ENCODE results near the gene ANK3.

The ANK3 gene

DNA sequence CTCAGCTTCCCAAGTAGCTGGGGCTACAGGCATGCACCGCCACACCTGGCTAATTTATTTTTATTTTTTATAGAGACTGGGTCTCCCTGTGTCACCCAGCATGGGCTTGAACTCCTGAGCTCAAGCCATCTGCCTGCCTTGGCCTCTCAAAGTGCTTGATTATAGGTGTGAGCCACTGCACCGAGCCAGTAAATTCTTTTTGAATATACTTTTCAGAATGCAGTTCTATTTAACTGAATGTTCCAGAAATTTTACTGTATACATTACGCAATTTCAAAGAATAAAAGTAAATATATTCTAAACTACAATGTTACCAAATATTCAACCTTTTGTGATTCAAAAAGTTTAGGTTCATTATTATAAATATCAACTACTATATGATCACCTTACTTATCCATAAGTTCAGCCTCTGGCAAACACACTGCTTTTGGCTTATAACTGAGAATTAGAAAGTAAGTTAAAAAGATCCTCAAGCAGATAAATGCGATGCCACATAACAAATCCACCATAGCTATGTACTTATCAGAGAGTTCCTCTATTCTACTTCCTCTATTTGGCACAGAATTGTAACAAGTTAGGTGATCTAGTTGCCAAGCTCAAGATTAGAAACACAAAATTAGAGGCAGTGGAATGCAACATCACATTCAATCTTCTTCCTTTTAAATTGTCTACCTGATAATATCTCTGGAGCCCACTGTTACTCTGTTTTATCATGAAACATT is 118.2 kb downstream of the ANK3 start:
- no peak for DNase-seq (ENCODE audit: low spot score)
- TF ChIP-seq, protein P1, sequence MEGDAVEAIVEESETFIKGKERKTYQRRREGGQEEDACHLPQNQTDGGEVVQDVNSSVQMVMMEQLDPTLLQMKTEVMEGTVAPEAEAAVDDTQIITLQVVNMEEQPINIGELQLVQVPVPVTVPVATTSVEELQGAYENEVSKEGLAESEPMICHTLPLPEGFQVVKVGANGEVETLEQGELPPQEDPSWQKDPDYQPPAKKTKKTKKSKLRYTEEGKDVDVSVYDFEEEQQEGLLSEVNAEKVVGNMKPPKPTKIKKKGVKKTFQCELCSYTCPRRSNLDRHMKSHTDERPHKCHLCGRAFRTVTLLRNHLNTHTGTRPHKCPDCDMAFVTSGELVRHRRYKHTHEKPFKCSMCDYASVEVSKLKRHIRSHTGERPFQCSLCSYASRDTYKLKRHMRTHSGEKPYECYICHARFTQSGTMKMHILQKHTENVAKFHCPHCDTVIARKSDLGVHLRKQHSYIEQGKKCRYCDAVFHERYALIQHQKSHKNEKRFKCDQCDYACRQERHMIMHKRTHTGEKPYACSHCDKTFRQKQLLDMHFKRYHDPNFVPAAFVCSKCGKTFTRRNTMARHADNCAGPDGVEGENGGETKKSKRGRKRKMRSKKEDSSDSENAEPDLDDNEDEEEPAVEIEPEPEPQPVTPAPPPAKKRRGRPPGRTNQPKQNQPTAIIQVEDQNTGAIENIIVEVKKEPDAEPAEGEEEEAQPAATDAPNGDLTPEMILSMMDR (IDR thresholded peaks at IDR 0.05; ENCODE audit: extremely low read depth, insufficient read depth, missing control alignments), result no peak
- in situ Hi-C loops (cut with MboI; ENCODE audit: low pct_unique_long_range_greater_than_20kb, low sequenced_read_pairs, unreplicated experiment), result no loop called here

DNA sequence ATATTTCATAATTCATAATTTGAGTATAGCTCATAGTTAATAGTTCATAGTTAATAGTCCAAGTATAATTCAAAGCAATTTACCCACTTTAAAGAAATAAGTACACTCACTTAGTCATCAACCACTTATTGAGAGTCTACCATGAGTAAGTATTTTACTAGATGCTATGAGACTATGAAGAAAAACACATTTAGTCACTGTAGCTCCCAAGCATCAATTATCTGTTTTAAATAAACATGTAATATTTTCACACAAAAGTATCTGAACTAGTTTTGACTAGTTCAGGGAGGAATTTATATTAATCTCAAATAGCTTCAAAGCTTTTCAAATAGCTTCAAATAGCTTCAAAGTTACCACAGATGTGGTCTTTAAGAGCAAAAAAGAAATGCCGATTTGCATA is 119.2 kb downstream of the ANK3 start:
- TF ChIP-seq, protein P1 (IDR thresholded peaks at IDR 0.05; ENCODE audit: extremely low read depth, insufficient read depth, missing control alignments), result no peak
- in situ Hi-C loops (cut with MboI; ENCODE audit: low pct_unique_long_range_greater_than_20kb, low sequenced_read_pairs, unreplicated experiment), result no loop called here
- no peak for DNase-seq (ENCODE audit: low spot score)

DNA sequence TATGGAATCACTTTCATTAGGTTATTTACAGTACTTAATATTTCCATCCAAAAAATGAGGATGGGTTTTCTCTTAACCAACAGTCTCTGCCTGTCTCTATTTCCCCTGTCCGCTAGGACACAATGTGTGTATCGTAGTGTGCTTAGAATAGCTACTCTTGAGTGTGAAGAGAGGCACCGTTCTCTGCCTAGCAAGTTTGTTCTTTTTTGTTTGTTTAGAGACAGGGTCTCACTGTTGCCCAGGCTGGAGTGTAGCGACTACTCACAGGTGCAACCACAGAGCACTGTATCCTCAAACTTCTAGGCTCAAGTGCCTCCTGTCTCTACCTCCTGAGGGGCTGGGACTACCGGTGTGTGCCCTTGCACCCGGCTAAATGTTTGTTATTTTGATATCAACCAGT is 121.9 kb downstream of the ANK3 start:
- in situ Hi-C loops (cut with MboI; ENCODE audit: low pct_unique_long_range_greater_than_20kb, low sequenced_read_pairs, unreplicated experiment), result no loop called here
- no peak for DNase-seq (ENCODE audit: low spot score)
- TF ChIP-seq, protein P1 (IDR thresholded peaks at IDR 0.05; ENCODE audit: extremely low read depth, insufficient read depth, missing control alignments), result no peak

DNA sequence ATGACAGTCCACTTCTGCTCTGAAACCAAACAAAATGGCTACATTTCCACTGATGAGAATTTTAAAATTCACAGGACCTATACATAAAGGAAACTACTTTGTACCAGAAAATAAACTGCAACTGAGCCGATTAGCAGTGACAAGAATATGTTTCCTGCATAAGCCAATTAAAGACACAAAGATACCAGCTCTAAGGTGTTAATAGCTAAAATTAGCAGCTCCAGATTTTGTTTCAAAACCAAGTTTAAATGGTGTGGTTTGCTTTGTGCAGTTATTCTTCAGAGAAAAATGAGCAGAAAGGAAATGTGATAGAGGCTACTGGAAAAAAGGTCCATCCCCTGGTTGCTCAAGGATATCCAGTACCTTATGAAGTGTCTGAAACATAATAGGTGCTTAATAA is 123.2 kb downstream of the ANK3 start:
- DNase-seq (ENCODE audit: low spot score), result no peak
- TF ChIP-seq, protein P1 (IDR thresholded peaks at IDR 0.05; ENCODE audit: extremely low read depth, insufficient read depth, missing control alignments), result no peak
- in situ Hi-C loops (cut with MboI; ENCODE audit: low pct_unique_long_range_greater_than_20kb, low sequenced_read_pairs, unreplicated experiment), result no loop called here

DNA sequence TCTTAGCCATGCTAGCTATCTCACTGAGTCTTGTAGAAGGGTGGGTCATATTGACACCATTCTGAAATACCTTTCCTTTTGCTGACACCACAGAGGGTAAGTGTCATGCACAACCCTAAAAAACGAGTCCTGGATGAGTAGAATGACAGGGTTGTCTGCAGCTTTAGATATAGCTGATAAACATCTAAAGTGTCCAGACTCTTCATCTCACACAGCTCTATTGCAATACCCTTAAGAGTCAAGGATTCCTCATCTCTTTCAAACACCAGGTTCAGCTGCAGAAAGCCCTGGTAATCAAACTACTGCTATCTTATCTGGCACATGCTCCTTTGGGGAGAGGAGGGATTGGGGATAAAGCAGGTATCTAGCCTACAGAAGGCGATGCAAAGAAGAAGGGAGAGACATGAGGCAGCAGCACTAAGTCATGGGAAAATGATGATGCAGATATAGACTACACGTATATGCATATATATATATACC is 127.0 kb downstream of the ANK3 start:
- no peak for DNase-seq (ENCODE audit: low spot score)
- in situ Hi-C loops (cut with MboI; ENCODE audit: low pct_unique_long_range_greater_than_20kb, low sequenced_read_pairs, unreplicated experiment), result no loop called here
- TF ChIP-seq, protein P1 (IDR thresholded peaks at IDR 0.05; ENCODE audit: extremely low read depth, insufficient read depth, missing control alignments), result no peak

DNA sequence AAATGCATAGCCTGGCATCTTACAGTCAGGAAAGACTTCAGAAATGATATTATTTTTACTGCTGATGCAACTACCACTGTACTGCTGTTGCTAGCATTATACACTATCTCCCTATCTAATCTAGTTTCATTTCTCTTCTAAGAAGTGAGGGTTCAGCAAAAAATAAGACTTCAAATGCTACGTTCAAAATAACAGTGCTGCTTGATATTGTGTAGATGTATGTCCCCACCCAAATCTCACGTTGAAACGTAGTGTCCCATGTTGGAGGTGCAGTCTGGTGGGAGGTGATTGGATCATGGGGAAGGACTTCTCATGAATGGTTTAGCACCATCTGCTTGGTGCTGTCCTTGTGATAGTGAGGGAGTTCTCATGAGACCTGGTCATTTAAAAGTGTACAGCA is 129.4 kb downstream of the ANK3 start:
- TF ChIP-seq, protein P1 (IDR thresholded peaks at IDR 0.05; ENCODE audit: extremely low read depth, insufficient read depth, missing control alignments), result no peak

More for the DNA sequence above, 129.4 kb downstream of the ANK3 start:
- in situ Hi-C loops (cut with MboI; ENCODE audit: low pct_unique_long_range_greater_than_20kb, low sequenced_read_pairs, unreplicated experiment), result no loop called here
- no peak for DNase-seq (ENCODE audit: low spot score)

All from GM13977 (cell line).